Measurements from ENCODE around the gene CCDC194.

GRCh38 chr19:17398902-17399527 lies 5.0 kb upstream of the CCDC194 start:
- TF ChIP-seq CTCF (IDR thresholded peaks at IDR 0.05) (no peak), ETV6 (CRISPR knock-in tag; IDR thresholded peaks at IDR 0.05) (no peak), FOXK1 (CRISPR knock-in tag; IDR thresholded peaks at IDR 0.05) (no peak), MLX (CRISPR knock-in tag; IDR thresholded peaks at IDR 0.05) (no peak), ZNF138 (CRISPR knock-in tag; conservative IDR thresholded peaks at IDR 0.05) (no peak), ERG (CRISPR knock-in tag; IDR thresholded peaks at IDR 0.05) (no peak), ZNF512 (CRISPR knock-in tag; IDR thresholded peaks at IDR 0.05; ENCODE audit: borderline replicate concordance) (no peak), NR3C1 (CRISPR knock-in tag; conservative IDR thresholded peaks at IDR 0.05; ENCODE audit: low read depth) (no peak), NR1H2 (CRISPR knock-in tag; IDR thresholded peaks at IDR 0.05) (no peak), SP1 (CRISPR knock-in tag; conservative IDR thresholded peaks at IDR 0.05) (no peak), ZNF263 (CRISPR knock-in tag; IDR thresholded peaks at IDR 0.05; ENCODE audit: low read depth) (no peak), TEAD1 (CRISPR knock-in tag; IDR thresholded peaks at IDR 0.05) (no peak), MXD4 (CRISPR knock-in tag; IDR thresholded peaks at IDR 0.05; ENCODE audit: borderline replicate concordance) (no peak)
